Kidney epithelial cell (primary cell): ENCODE measurements around the gene DENND1A. TPM values are rescaled to one million over a fixed set of nuclear protein-coding genes. Genes with fewer than 3 reads are reported as not detected.

Source experiments
- DNase-seq: peaks from one replicate; pipeline ENCODE4 v3.0.0-alpha.2; 2010; ENCODE audit warnings: low read depth
- H3K27me3 ChIP-seq: 2 replicates; pipeline ENCODE4 v1.6.0; 2011; ENCODE audit warnings: low read length; ENCODE audit not compliant: control insufficient read depth, insufficient read depth
- H3K36me3 ChIP-seq: 2 replicates; pipeline ENCODE4 v1.5.1; 2011; ENCODE audit warnings: low read length; ENCODE audit not compliant: control insufficient read depth, insufficient read depth
- H3K4me3 ChIP-seq: 2 replicates; pipeline ENCODE4 v1.5.1; 2011; ENCODE audit warnings: low read depth, mild to moderate bottlenecking, control low read depth, low read length
- total RNA-seq: library from RNA; depleted of rRNA; stranded (reverse); fragments of >200 nt; gene quantifications from 2 replicates; pipeline ENCODE4 v1.2.3, GENCODE V29; 2015
- TF ChIP-seq, protein P1 (sequence below): IDR thresholded peaks from 2 replicates; pipeline ENCODE4 v1.5.1; 2011; ENCODE audit warnings: mild to moderate bottlenecking, moderate library complexity, low read length, control low read depth, inconsistent platforms; ENCODE audit not compliant: insufficient read depth, poor library complexity, severe bottlenecking

Gene DENND1A
- total RNA-seq, 1 donor from 2014 or later: 14.5 TPM

DNA sequence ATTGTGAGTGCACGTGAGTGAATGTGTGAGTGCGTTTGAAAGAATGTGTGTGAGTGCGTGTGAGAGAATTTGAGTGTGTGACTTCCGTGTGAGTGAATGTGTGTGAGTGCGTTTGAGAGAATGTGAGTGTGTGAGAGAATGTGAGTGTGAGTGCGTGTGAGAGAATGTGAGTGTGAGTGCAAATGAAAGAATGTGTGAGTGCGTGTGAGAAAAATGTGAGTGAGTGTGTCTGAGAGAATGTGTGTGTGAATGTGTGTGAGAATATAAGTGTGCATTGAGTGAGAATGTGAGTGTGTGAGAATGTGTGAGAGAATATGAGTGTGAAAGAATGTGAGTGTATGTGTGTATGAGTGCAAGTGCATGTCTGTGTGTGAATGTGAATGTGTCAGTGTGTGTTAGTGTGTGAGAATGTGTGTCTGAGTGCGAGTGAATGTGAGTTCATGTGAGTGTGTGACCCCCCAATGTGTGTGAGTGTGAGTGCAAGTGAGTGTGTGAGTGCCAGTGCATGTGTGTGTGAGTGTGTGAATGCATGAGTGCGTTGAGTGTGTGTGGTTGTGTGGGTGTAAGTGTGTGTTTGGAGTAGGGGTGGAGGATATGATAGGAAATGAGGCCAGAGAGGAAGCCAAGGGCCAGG is 43.8 kb upstream of the DENND1A start:
- TF ChIP-seq, protein P1, sequence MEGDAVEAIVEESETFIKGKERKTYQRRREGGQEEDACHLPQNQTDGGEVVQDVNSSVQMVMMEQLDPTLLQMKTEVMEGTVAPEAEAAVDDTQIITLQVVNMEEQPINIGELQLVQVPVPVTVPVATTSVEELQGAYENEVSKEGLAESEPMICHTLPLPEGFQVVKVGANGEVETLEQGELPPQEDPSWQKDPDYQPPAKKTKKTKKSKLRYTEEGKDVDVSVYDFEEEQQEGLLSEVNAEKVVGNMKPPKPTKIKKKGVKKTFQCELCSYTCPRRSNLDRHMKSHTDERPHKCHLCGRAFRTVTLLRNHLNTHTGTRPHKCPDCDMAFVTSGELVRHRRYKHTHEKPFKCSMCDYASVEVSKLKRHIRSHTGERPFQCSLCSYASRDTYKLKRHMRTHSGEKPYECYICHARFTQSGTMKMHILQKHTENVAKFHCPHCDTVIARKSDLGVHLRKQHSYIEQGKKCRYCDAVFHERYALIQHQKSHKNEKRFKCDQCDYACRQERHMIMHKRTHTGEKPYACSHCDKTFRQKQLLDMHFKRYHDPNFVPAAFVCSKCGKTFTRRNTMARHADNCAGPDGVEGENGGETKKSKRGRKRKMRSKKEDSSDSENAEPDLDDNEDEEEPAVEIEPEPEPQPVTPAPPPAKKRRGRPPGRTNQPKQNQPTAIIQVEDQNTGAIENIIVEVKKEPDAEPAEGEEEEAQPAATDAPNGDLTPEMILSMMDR: no peak
- no peaks in the 10 kb centered on the region for H3K36me3 ChIP-seq
- DNase-seq: no peak
- no peak overlapping the region for H3K4me3 ChIP-seq
- H3K27me3 ChIP-seq: no peaks in the 10 kb centered on the region

DNA sequence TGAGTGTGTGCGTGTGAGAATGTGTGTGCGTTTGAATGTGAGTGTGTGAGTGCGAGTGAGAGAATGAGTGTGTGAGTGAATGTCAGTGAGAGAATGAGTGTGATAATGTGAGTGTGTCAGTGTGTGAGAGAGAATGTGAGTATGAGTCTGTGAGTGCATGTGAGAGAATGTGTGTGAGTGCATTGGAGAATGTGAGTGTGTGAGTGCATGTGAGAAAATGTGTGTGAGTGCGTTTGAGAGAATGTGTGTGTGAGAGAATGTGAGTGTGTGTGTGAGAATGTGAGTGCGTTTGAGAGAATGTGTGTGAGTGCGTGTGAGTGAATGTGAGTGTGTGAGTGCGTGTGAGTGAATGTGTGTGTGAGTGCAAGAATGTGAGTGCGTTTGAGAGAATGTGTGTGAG is 42.7 kb upstream of the DENND1A start:
- H3K4me3 ChIP-seq: no peak overlapping the region
- H3K27me3 ChIP-seq: no peaks in the 10 kb centered on the region
- TF ChIP-seq, protein P1: no peak
- no peaks in the 10 kb centered on the region for H3K36me3 ChIP-seq
- DNase-seq: no peak

DNA sequence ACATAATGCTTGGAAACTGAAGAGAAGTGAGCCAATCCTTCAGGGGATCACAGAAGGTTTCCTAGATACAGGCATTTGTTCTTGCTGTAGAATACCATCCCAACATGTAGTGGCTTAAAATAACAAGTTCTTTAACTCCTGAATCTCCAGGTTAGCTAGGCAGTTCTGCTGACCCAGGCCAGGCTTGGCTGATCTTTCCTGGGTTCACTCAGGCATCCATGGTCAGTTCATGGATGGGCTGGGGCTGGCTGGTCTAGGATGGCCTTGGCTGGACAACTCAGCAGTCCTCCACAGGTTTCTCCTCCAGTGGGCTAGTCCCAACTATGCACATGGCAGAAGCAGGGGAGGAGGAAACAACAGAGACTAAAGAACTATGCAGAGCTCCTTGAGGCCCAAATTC is 37.4 kb upstream of the DENND1A start:
- H3K4me3 ChIP-seq: no peak overlapping the region
- peaks cover 6% of the 10 kb centered on the region for H3K27me3 ChIP-seq
- TF ChIP-seq, protein P1: no peak
- no peak for DNase-seq
- no peaks in the 10 kb centered on the region for H3K36me3 ChIP-seq

DNA sequence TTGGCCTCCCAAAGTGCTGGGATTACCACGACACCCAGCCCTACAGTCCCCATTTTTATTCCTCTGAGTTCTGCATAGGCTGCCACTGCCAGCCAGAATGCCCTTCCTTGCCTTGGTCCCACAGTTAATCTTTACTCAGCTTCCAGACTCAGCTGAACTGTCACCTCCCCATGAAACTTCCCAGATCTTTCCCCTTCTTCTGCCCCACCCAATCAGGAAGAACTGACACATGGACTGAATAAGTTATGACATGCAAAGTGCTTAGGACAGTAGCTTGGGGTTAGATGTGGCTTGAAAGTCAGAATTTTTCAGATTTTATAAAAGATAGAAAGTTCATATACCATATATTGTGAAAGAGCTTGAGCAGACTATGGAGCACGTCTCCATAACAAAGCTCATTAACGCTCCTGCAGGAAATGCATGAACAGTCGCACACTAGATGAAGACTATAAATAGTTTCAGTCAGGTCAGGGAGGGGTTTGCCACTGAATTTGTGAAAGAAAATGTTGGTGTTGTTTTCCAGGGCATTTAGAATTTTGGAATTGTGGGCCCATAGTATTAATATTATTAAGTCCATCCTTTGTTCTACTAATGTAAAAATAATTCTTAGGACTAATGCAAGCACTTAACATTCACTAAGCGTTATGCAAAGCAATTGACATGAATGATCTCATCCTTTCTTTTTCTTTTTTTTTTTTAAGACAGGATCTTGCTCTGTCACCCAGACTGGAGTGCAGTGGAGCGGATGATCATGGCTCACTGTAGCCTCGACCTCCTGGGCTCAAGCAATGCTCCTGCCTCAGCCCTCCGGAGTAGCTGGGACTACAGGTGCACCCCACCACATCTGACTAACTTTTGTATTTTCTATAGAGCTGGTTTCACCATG is 36.1 kb upstream of the DENND1A start:
- Histone ChIP-seq H3K36me3 (no peaks in the 10 kb centered on the region), H3K4me3 (no peak overlapping the region), H3K27me3 (peaks cover 6% of the 10 kb centered on the region)
- TF ChIP-seq, protein P1: no peak
- no peak for DNase-seq

DNA sequence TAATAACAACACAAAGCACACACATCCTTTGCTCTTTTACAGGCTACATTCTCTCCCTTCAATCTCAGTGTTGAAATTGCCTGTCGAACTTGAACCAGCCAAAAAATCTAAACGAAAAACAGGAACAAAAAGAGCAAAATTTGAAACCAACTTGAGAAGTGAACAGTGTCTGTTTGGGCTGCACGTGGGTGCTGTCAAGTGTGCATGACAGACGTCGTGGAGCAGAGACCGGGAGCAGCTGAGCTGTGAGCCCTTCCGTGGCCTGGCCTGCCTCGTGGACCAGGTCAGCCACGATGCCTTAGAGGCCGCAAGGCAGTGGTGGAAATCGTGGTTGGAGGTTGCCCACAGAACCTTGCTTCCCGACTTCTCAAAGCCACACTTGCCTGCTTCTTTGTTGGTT is 34.8 kb upstream of the DENND1A start:
- Histone ChIP-seq H3K36me3 (no peaks in the 10 kb centered on the region), H3K4me3 (no peak overlapping the region), H3K27me3 (peaks cover 6% of the 10 kb centered on the region)
- no peak for DNase-seq
- TF ChIP-seq, protein P1: no peak
